Stimulated activated CD4-positive, alpha-beta T cell treated with anti-CD3 and anti-CD28 coated beads, Interleukin-4, amount 100 ng/mL, for 48 hours (primary cell): ENCODE measurements around the gene APP.

Source experiments
- DNase-seq, 2 donors: peaks; one replicate each; pipeline ENCODE4 v3.0.0-alpha.2; 2020; ENCODE audit warnings: low read depth in 2 of 2

Gene APP

GRCh38 chr21:25905126-25905525 is 265.4 kb downstream of the APP start:
- no peak for DNase-seq

GRCh38 chr21:25904044-25904695 is 266.4 kb downstream of the APP start:
- no peak for DNase-seq

- no peak for DNase-seq
Observed at GRCh38 chr21:25903607-25904006, 267.0 kb downstream of the APP start.

DNA sequence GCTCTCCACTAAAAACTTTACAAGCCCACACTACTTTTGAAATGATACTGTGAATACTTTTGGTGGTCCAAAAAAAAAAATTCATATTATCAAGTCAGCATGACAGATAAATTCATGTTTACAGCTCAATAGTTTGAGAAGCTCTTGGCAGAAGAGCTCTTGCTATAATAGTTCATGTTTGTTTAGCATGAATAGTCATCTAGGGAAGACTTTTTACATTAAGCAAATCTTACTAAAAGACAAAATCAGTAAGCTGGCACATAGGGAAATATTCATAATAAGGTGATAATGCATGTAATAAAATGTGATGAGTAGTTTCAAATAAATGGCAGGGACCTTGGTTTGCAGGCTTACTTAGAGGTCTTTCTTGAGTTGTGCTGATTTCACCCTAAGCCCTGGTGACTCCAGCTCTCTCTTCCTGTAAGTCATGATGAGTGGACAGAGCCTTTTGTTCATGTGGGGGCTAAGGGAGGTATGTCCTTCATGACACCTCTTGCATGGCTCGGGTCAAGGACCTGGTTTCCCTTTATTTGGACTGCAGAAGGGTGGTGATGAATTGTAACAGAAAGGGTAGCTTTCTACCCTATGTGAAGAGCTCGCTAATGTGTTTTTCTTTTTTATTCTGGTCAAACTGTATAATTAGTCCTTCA is 269.1 kb downstream of the APP start:
- no peak for DNase-seq

DNA sequence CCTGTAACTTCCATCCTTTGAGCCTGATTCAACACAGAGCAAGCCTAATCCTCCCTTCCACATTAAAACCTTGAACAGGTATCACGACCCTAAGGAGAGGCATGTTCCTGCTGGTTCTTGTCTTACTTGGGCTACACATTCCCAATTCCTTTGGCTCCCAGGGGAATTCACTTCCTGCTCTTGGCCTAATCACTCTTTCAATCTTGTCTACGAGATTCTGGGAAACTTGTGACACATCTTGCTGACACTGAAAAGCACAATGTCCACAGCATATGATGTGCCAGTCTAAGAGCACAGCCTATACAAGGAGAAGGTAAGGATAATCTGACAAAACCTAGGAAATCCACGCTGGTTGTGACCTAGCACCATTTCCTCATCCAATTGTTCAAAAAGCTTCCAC is 271.9 kb downstream of the APP start:
- DNase-seq, result no peak

GRCh38 chr21:25897383-25897782 is 273.2 kb downstream of the APP start:
- no peak for DNase-seq

GRCh38 chr21:25896501-25897056 is 274.0 kb downstream of the APP start:
- no peak for DNase-seq

- DNase-seq, result no peak
Observed at GRCh38 chr21:25895565-25896205, 274.9 kb downstream of the APP start.

GRCh38 chr21:25893191-25893590 is 277.4 kb downstream of the APP start:
- DNase-seq, result no peak

GRCh38 chr21:25891596-25891995 is 279.0 kb downstream of the APP start:
- no peak for DNase-seq

- no peak for DNase-seq
Observed at GRCh38 chr21:25890001-25890400, 280.6 kb downstream of the APP start.

GRCh38 chr21:25888711-25889110 is 281.9 kb downstream of the APP start:
- DNase-seq, result no peak

DNA sequence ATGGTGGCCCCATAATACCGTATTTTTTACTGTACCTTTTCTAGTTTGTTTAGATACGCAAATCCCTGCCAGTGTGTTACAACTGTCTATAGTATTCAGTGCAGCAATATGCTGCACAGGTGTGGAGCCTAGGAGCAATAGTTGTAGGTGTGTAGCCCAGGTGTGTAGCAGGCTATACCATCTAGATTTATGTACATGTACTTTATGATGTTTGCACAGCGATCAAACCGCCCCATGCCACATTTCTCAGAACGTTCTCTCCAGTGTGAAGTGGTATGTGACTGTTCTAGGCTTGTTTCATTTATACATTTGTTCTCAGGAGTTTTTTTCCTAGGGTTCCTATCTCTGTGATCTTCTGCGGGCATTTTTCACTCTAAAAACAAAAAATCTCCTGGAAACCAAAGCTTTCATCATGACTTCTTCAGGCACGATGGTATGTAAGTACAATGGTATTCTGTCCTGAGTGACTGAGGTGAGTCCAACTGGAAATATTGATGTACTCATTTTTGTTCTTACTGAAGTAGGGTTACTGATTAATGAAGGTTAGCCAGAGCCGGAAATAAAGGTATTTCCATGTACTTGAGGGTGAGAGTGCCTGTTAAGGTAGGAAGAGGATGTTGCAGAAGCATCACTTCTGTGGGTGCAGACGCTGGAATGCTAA is 282.8 kb downstream of the APP start:
- no peak for DNase-seq

- no peak for DNase-seq
Observed at GRCh38 chr21:25887166-25887565, 283.4 kb downstream of the APP start.

DNA sequence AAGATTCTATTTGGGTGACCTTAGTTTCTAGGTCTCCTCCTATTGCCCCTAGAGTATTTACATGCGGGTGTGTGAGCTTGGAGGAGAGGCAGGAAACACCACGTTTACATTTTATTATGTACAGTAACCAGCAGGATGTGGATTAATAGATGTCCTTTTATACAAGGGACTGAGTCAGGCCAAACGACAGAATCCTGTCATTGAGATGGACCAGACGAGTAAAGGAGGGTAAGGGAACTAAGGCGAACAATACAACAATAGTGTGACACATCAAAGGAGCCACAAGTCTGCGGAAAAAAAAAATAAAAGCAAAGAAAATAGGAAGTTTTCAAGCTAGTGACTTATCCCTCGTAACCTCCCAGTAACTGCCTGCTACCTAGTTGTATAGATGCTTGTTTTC is 284.7 kb downstream of the APP start:
- no peak for DNase-seq

DNA sequence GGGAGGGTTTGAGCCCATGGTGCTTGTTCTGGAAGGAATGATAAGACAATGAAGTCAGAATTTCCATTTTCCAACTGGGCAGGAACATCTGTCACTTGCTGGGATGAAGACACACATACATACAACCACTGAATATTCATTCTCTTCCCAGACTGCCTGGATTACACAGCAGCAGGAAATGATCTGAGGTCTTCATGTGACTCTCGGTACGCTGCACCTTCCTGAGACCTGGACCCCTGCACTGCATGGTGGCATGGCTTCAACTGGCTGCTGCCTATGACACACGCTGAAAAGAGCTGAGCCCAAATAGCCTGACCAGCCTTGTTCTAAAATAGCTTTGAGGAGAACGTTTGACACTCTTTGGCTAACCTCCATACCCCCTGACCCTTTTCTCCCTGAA is 285.2 kb downstream of the APP start:
- no peak for DNase-seq

DNA sequence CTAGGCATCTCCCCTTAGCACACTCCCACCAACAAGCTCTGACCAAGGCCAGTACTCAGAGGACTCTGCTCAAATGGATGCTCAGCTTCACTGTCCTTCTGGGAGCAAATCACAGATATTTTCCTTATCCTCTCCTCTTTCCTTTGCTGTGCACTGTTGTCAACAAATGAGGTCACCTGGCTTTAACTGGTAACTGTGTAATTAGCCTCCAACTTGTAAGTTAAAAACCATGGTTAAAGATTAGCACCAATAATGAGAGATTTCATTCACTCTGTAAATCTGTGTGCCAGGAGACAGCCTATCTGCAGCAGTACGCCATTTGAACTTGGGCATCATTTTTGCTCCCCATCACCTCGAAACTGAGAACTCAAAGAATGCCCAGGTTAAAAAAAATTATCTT is 286.3 kb downstream of the APP start:
- no peak for DNase-seq

DNA sequence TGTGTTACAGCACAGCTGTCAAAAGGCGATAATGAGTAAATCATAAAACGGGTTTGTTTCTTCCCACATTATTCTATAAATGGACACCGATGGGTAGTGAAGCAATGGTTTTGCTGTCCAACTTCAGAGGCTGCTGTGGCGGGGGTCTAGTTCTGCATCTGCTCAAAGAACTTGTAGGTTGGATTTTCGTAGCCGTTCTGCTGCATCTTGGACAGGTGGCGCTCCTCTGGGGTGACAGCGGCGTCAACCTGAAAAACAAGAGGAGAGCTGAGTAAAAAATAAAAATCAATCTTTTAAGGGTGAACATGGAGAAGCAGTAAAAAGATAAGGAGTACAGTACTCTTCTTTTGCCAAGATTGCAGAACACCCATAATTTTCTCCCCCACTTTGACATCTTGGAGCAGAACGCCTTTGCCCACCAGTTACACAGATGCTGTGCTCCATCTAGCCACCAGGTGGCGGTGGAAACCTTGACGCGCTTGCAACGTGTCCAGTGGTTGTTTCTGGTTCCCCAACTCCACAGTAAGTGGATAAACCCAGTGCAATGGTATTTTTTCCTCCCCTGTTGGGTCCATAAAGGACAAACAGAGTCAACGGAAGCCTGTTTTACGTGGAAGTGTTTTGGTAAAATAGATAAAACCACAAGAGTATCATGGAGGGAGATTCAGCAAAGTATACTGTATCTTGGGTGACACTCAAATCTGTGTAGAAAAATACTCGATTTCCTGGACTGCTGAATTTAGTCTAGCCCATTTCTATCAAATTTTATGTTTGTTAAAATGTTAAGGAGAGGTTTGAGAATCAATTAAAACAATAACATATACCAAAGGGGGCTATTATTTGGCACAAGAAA is 288.8 kb downstream of the APP start:
- DNase-seq, result peak; percentile 32 to 45

DNA sequence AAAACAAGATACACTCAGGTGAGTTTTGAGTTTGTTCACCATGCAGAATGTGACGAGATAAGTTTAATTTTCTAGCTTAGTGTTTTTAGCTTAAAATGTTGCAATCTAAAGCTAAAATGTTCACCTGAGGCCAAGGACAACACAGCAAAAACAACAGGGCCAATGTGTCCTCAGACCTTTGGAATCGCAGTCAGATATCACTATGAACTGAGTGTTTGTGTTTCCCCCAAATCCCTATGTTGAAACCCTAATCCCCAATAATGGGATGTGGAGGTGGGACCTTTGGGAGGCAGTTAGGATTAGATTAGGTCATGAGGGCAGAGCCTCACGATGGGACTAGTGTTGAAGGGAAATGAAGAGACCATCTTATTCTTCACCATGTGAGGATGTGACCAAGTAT is 291.4 kb downstream of the APP start:
- no peak for DNase-seq

GRCh38 chr21:25878344-25878743 is 292.2 kb downstream of the APP start:
- no peak for DNase-seq

- no peak for DNase-seq
Observed at GRCh38 chr21:25872271-25872670, 298.3 kb downstream of the APP start.

GRCh38 chr21:25871566-25871965 is 299.0 kb downstream of the APP start:
- DNase-seq, result no peak
